HepG2 (cell line): ENCODE results near the gene CARD9. TPM values are rescaled to one million over a fixed set of nuclear protein-coding genes. Genes with fewer than 3 reads are reported as not detected.

ENCODE experiments used
- ARNTL ChIP-seq: sonication (generic); formaldehyde crosslinking; IDR thresholded peaks from 2 replicates; pipeline ENCODE4 v1.4.0; 2020; ENCODE audit warnings: mild to moderate bottlenecking, missing genetic modification reagents
- CEBPG ChIP-seq: IDR thresholded peaks from 2 replicates; pipeline ENCODE4 v1.6.1; 2016
- ETV6 ChIP-seq: sonication (generic); formaldehyde crosslinking; conservative IDR thresholded peaks from 2 replicates; pipeline ENCODE4 v1.4.0; 2020; ENCODE audit warnings: missing genetic modification reagents
- NR1H2 ChIP-seq: sonication (generic); formaldehyde crosslinking; IDR thresholded peaks from 2 replicates; pipeline ENCODE4 v1.8.1; 2022; ENCODE audit warnings: low read depth, missing genetic modification reagents, borderline replicate concordance
- PHB2 ChIP-seq: fragments of 450-650 bp; IDR thresholded peaks from 2 replicates; pipeline ENCODE4 v1.6.1; 2018; ENCODE audit not compliant: partially characterized antibody
- SATB2 ChIP-seq: sonication (generic); formaldehyde crosslinking; IDR thresholded peaks from 2 replicates; pipeline ENCODE4 v1.5.0; 2020; ENCODE audit warnings: missing genetic modification reagents
- TEF ChIP-seq: sonication (generic); formaldehyde crosslinking; IDR thresholded peaks from 2 replicates; pipeline ENCODE4 v1.5.0; 2020; ENCODE audit warnings: missing genetic modification reagents
- ZFP82 ChIP-seq: sonication (generic); formaldehyde crosslinking; IDR thresholded peaks from 2 replicates; pipeline ENCODE4 v1.5.1; 2020; ENCODE audit warnings: mild to moderate bottlenecking, missing genetic modification reagents, borderline replicate concordance
- ZNF232 ChIP-seq: sonication (generic); formaldehyde crosslinking; IDR thresholded peaks from 2 replicates; pipeline ENCODE4 v1.4.0; 2020; ENCODE audit warnings: missing genetic modification reagents, borderline replicate concordance
- ZNF432 ChIP-seq: sonication (generic); formaldehyde crosslinking; IDR thresholded peaks from 2 replicates; pipeline ENCODE4 v1.5.0; 2020; ENCODE audit warnings: missing genetic modification reagents, mild to moderate bottlenecking, borderline replicate concordance
- ZNF441 ChIP-seq: sonication (generic); formaldehyde crosslinking; IDR thresholded peaks from 2 replicates; pipeline ENCODE4 v1.7.0; 2021; ENCODE audit warnings: missing genetic modification reagents, borderline replicate concordance
- ZNF770 ChIP-seq: sonication (generic); formaldehyde crosslinking; IDR thresholded peaks from 2 replicates; pipeline ENCODE4 v1.5.0; 2020; ENCODE audit warnings: mild to moderate bottlenecking, missing genetic modification reagents
- polyA plus RNA-seq, 8 experiments: library from polyadenylated mRNA; depleted of rRNA in 3 of 8; stranded (reverse) in 7 of 8; unstranded in 1 of 8; fragments of >200 nt; fragmentation: Illumina TruSeq in 4 of 8; extraction: Trizol in 4 of 8; gene quantifications; 2 replicates each; pipeline versions ENCODE4 v1.2.1 to v1.2.3, GENCODE V29; 2011 to 2016; ENCODE audit warnings: low read depth in 4 of 8, missing spikeins in 1 of 8, mixed read lengths in 1 of 8; ENCODE audit not compliant: insufficient read depth in 1 of 8
- total RNA-seq, 5 experiments: library from RNA; depleted of rRNA; stranded (reverse); fragments of >200 nt; fragmentation: Illumina TruSeq; extraction: Trizol; gene quantifications; 2 replicates each; pipeline ENCODE4 v1.2.3, GENCODE V29; 2016; ENCODE audit warnings: low read depth in 1 of 5
- TF ChIP-seq, protein P1 (sequence below): IDR thresholded peaks from 2 replicates; pipeline ENCODE4 v1.6.1; 2016
- TF ChIP-seq, protein P2 (sequence below): sonication (generic); formaldehyde crosslinking; IDR thresholded peaks from 2 replicates; pipeline ENCODE4 v1.4.0; 2020; ENCODE audit warnings: missing genetic modification reagents
- TF ChIP-seq, protein P3 (sequence below): sonication (generic); formaldehyde crosslinking; IDR thresholded peaks from 2 replicates; pipeline ENCODE4 v1.8.1; 2023; ENCODE audit warnings: mild to moderate bottlenecking, missing genetic modification reagents, borderline replicate concordance

The CARD9 gene
- total and polyA plus RNA-seq, 2 of the 13 experiments (the other 11 are each of a cell fraction or from before 2014, with no cell fraction given): 3.3 to 7.4 TPM

GRCh38 chr9:136409557-136410455 lies 36.3 kb upstream of the CARD9 start (continued):
- TF ChIP-seq, protein P1, sequence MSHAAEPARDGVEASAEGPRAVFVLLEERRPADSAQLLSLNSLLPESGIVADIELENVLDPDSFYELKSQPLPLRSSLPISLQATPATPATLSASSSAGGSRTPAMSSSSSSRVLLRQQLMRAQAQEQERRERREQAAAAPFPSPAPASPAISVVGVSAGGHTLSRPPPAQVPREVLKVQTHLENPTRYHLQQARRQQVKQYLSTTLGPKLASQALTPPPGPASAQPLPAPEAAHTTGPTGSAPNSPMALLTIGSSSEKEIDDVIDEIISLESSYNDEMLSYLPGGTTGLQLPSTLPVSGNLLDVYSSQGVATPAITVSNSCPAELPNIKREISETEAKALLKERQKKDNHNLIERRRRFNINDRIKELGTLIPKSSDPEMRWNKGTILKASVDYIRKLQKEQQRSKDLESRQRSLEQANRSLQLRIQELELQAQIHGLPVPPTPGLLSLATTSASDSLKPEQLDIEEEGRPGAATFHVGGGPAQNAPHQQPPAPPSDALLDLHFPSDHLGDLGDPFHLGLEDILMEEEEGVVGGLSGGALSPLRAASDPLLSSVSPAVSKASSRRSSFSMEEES (CRISPR knock-in tag): peak; percentile 31; the same call in 1 of the 2 replicates
- TF ChIP-seq ARNTL (CRISPR knock-in tag): no peak
- TF ChIP-seq NR1H2 (CRISPR knock-in tag): no peak
- peak; percentile 43; the same call in 1 of the 2 replicates for TF ChIP-seq ZNF441 (CRISPR knock-in tag)
- 0 out of 2 replicates have a peak, but pooled peaks have one; percentile 50 for TF ChIP-seq ZFP82
- TF ChIP-seq, protein P2, sequence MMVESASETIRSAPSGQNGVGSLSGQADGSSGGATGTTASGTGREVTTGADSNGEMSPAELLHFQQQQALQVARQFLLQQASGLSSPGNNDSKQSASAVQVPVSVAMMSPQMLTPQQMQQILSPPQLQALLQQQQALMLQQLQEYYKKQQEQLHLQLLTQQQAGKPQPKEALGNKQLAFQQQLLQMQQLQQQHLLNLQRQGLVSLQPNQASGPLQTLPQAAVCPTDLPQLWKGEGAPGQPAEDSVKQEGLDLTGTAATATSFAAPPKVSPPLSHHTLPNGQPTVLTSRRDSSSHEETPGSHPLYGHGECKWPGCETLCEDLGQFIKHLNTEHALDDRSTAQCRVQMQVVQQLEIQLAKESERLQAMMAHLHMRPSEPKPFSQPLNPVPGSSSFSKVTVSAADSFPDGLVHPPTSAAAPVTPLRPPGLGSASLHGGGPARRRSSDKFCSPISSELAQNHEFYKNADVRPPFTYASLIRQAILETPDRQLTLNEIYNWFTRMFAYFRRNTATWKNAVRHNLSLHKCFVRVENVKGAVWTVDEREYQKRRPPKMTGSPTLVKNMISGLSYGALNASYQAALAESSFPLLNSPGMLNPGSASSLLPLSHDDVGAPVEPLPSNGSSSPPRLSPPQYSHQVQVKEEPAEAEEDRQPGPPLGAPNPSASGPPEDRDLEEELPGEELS (CRISPR knock-in tag): no peak; the same call in 1 of the 2 replicates
- TF ChIP-seq, protein P3, sequence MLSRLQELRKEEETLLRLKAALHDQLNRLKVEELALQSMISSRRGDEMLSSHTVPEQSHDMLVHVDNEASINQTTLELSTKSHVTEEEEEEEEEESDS (CRISPR knock-in tag): no peak
- TF ChIP-seq ZNF770 (CRISPR knock-in tag): no peak
- no peak for TF ChIP-seq ETV6 (CRISPR knock-in tag)
- TF ChIP-seq TEF: no peak
- TF ChIP-seq CEBPG: no peak
- peak; percentile 85; the same call in 1 of the 2 replicates for TF ChIP-seq SATB2 (CRISPR knock-in tag)
- no peak for TF ChIP-seq PHB2
- peak; percentile 80; the same call in 1 of the 2 replicates for TF ChIP-seq ZNF232 (CRISPR knock-in tag)
- TF ChIP-seq ZNF432 (CRISPR knock-in tag): no peak
